Measurements from ENCODE around the gene ATP8A1.

Gene ATP8A1

DNA sequence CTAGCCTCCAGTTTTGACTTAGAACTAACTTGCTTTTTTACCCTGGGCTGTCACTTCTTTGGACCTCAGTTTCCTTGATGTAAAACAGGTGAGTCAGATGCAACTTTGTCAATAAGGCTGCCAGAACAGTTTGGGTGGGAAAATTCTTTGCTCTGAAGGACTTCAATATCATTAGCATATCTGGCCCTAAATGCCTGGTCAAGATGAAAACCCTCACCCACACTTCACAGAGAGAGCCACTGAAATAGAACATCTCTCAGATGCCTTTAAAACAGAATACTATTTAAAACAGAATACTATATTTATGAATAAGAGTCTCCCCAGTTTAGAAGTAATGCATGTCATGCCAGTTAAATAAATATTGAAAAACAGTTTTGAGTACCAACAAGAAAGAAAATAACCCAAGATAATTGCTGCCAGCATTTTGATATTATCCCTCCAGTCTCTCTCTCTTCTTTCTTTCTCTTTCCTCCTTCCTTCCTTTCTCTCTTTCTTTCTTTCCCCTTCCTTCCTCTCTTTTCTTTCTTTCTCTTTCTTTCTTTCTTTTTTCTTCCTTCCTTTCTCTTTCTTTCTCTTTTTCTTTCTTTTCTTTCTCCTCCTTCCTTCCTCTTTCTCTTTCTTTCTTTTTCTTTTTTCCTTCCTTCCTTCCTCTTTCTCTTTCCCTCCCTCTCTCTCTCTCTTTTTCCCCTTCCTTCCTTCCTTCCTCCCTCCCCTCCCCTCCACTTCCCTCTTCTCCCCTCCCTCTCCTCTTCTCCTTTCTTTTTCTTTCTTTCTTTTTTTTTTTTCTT is 292.4 kb downstream of the ATP8A1 start:
- no peak for DNase-seq (ENCODE audit: low spot score)

DNA sequence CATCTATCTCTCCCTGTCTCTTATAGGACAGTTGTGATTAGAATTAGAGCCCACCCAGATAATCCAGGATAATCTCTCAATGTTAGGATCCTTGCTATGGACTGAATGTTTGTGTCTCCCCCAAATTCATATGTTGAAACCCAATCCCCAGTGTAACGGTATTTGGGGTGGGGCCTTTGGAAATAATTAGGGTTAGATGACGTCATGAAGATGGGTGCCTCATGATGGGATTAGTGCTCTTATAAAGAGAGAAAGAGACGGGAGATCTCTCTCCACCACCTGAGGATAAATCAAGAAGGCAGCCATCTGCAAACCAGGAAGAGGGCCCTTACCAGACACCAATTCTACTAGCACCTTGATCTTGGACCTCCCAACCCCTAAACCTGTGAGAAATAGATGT is 293.3 kb downstream of the ATP8A1 start:
- no peak for DNase-seq (ENCODE audit: low spot score)

DNA sequence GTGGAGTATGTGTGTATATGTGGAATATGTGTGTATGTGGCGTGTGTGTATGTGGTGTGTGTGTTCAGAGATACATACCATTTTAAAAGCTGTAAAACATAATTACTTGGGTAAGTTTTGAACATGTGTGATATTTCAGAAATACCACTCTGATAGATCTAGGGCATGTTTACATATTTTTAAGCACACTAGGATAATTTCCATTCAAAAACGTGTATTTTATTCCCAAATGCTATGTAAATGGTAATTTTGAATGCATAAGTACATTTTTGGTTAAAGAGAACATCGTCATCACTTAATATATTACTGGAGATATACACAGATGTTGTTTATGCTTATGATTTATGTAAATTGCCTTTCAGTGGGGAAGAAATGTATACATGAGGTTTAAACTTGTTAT is 294.3 kb downstream of the ATP8A1 start:
- no peak for DNase-seq (ENCODE audit: low spot score)

DNA sequence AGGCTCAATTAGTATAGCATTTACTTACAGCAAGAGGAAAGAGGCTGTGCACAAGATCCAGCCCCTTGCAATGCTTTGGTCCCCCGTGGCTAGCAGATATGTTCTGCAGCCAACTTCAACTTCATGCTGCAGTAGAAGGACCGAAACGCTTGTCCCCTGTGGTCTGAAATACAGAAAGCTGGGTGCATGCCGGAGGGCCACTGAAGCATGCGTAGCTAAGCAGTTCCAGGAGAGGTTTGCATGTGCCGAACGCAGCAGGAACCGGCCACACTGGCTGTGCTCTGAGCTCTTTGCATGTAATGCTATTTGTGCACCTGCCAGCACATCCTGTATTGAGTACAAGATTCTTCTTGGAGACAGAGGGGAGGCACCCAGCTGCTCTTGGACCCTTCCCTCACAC is 295.4 kb downstream of the ATP8A1 start:
- DNase-seq (ENCODE audit: low spot score) = no peak

GRCh38 chr4:42360256-42360669 is 296.6 kb downstream of the ATP8A1 start:
- DNase-seq (ENCODE audit: low spot score) = no peak

DNA sequence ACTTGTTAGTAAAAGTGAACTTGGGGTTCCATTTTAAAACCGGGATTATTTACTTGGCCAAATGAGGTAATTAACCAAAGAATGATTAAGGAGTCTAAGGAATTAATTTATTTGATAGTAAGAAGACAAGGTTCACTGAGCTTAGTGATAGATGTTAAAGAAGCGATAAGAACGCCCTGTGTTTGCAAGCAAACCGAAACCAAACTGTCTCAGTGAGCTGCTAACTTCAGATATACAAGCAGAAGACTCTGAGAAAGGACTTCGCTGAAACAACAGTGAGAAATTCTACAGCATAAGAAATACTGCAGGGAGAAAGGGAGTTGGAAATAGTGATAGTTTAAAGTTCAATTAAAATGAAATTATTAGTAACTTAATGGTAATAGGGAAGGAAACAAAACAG is 297.2 kb downstream of the ATP8A1 start:
- DNase-seq (ENCODE audit: low spot score) = peak; percentile 11

Data from GM03348 (cell line).